Neural progenitor cell (in vitro differentiated cells): ENCODE results near the gene ZMIZ1.

Source experiments
- EZH2 ChIP-seq: fragments of 200-600 bp; sonication (generic); IDR thresholded peaks from 2 replicates; pipeline ENCODE4 v1.6.1; 2017; ENCODE audit warnings: antibody characterized with exemption, mild to moderate bottlenecking, moderate library complexity
- EZH2phosphoT487 ChIP-seq: fragments of 200-600 bp; sonication (generic); IDR thresholded peaks from 2 replicates; pipeline ENCODE4 v1.6.1; 2017; ENCODE audit warnings: antibody characterized with exemption
- TF ChIP-seq, protein P1 (sequence below): fragments of 200-600 bp; sonication (generic); IDR thresholded peaks from 2 replicates; pipeline ENCODE4 v1.5.1; 2017; ENCODE audit warnings: antibody characterized with exemption, mild to moderate bottlenecking

DNA sequence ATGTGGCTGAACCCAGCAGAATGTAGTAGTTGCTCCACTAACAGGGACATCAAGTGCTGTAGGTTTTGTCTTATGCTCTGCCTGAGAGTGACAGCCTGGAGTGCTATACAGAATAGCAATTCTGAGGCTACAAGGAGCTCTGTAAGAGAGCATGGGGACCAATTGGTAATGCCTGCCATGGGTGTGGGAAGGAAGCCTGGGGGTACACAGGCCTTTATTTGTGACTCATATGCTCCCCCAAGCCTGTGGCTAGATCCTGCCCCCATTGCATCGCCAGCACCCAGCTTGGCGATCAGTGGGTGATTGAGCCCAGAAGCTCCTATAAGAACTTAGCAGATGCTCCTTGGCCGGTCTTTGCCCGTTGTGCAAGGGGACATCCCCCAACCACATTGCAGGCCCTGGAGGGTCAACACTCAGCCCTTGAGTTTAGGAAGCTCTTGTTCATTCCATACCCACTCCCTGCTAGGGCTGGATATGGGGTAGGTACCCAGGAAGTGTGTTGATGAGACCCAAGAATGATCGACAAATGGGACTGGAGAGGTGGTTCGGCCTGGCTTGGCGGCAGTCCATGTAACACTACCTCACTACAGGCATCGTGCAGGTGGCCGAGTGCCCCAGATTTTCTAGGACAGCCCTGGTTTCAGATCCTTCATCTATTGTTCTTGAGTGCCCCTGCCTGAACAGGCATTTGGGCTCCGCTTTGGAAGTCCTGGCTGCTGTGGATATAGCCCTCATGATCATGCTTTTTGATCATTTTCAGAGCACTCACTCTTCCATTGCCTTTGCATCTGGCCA lies 37.7 kb downstream of the ZMIZ1 start:
- TF ChIP-seq, protein P1, sequence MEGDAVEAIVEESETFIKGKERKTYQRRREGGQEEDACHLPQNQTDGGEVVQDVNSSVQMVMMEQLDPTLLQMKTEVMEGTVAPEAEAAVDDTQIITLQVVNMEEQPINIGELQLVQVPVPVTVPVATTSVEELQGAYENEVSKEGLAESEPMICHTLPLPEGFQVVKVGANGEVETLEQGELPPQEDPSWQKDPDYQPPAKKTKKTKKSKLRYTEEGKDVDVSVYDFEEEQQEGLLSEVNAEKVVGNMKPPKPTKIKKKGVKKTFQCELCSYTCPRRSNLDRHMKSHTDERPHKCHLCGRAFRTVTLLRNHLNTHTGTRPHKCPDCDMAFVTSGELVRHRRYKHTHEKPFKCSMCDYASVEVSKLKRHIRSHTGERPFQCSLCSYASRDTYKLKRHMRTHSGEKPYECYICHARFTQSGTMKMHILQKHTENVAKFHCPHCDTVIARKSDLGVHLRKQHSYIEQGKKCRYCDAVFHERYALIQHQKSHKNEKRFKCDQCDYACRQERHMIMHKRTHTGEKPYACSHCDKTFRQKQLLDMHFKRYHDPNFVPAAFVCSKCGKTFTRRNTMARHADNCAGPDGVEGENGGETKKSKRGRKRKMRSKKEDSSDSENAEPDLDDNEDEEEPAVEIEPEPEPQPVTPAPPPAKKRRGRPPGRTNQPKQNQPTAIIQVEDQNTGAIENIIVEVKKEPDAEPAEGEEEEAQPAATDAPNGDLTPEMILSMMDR, result no peak
- TF ChIP-seq EZH2 (no peak), EZH2phosphoT487 (no peak)
